HG02970 (cell line): ENCODE measurements around the gene PRAMEF25.
"Not testable (repeated sequence)": the region's sequence is repeated elsewhere in the genome, so short reads cannot be mapped to it uniquely, and the experiment has no call there.

Experiments used
- ATAC-seq: cut with Tn5 transposase; IDR thresholded peaks from one replicate; pipeline ENCODE4 v1.9.1; 2021; ENCODE audit warnings: mild to moderate bottlenecking, moderate library complexity, moderate number of reproducible peaks; ENCODE audit not compliant: unreplicated experiment, low FRiP score

PRAMEF25 gene

GRCh38 chr1:13070474-13070873 lies at the start of gene PRAMEF25:
Gene PRAMEF25, plus strand, starts transcription at chr1:13070774. Its CDS starts 2,920 bp downstream, at chr1:13073694.
- ATAC-seq, result not testable (repeated sequence)

- ATAC-seq, result not testable (repeated sequence)
Observed at GRCh38 chr1:13056475-13056874, 14.1 kb upstream of the PRAMEF25 start, which contains the start of gene PRAMEF27. Gene PRAMEF27, minus strand, starts transcription at chr1:13056575. Its CDS starts 2,916 bp downstream, at chr1:13053659.

- not testable (repeated sequence) for ATAC-seq
Observed at GRCh38 chr1:13116754-13117153, 46.2 kb downstream of the PRAMEF25 start, which contains the start of gene HNRNPCL2. Gene HNRNPCL2, minus strand, starts transcription at chr1:13116854. Its CDS starts 454 bp downstream, at chr1:13116400.
